ENCODE results near the gene BLZF1. TPM values are rescaled to one million over a fixed set of nuclear protein-coding genes. Genes with fewer than 3 reads are reported as not detected.
"Not testable (repeated sequence)": the region's sequence is repeated elsewhere in the genome, so short reads cannot be mapped to it uniquely, and the experiment has no call there.

The BLZF1 gene
- total RNA-seq, 4 donors from 2014 or later, result 25.7 to 44.6 (median 37.7) TPM

- no peaks in the 10 kb centered on the region for H3K4me1 ChIP-seq
- no peak overlapping the region for H3K27ac ChIP-seq
- H3K9me3 ChIP-seq, result peaks cover 0 to 3% (median 0%) of the 10 kb centered on the region in 3 donors
- H3K36me3 ChIP-seq, result peaks cover 0 to 66% (median 9%) of the 10 kb centered on the region in 3 donors
- intact Hi-C loops (cut with DNase I), result no loop called here
- DNase-seq, result no peak
- no peaks in the 10 kb centered on the region for H3K27me3 ChIP-seq
- no peak for TF ChIP-seq POLR2A (IDR thresholded peaks at IDR 0.05)
- TF ChIP-seq, protein P1, sequence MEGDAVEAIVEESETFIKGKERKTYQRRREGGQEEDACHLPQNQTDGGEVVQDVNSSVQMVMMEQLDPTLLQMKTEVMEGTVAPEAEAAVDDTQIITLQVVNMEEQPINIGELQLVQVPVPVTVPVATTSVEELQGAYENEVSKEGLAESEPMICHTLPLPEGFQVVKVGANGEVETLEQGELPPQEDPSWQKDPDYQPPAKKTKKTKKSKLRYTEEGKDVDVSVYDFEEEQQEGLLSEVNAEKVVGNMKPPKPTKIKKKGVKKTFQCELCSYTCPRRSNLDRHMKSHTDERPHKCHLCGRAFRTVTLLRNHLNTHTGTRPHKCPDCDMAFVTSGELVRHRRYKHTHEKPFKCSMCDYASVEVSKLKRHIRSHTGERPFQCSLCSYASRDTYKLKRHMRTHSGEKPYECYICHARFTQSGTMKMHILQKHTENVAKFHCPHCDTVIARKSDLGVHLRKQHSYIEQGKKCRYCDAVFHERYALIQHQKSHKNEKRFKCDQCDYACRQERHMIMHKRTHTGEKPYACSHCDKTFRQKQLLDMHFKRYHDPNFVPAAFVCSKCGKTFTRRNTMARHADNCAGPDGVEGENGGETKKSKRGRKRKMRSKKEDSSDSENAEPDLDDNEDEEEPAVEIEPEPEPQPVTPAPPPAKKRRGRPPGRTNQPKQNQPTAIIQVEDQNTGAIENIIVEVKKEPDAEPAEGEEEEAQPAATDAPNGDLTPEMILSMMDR (IDR thresholded peaks at IDR 0.05), result no peak
- no peak overlapping the region for H3K4me3 ChIP-seq
- 96 to 97% methylated on average over 3 of the region's 3 CpGs for whole genome bisulfite sequencing, 2 donors
Measured at GRCh38 chr1:169395955-169396354, 28.0 kb downstream of the BLZF1 start.

GRCh38 chr1:169402578-169402977, 34.6 kb downstream of the BLZF1 start:
- intact Hi-C loops (cut with DNase I); H3K4me3 ChIP-seq; H3K4me1 ChIP-seq; H3K36me3 ChIP-seq; H3K27me3 ChIP-seq; DNase-seq; H3K27ac ChIP-seq: not testable (repeated sequence)
- 90 to 93% methylated on average over 1 of the region's 1 CpG for WGBS, 2 donors
- H3K9me3 ChIP-seq, result peaks cover 0 to 48% (median 11%) of the 10 kb centered on the region in 3 donors

DNA sequence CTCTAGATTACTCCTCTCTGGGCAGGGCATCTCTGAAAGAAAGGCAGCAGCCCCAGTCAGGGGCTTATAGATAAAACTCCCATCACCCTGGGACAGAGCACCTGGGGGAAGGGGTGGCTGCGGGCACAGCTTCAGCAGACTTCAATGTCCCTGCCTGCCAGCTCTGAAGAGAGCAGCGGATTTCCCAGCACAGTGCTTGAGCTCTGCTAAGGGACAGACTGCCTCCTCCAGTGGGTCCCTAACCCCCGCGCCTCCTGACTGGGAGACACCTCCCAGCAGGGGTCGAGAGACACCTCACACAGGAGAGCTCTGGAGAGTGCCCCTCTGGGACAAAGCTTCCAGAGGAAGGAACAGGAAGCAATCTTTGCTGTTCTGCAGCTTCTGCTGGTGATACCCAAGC, 40.3 kb downstream of the BLZF1 start:
- H3K4me1 ChIP-seq; H3K27me3 ChIP-seq; H3K27ac ChIP-seq; DNase-seq; H3K36me3 ChIP-seq; intact Hi-C loops (cut with DNase I); H3K4me3 ChIP-seq: not testable (repeated sequence)
- peaks cover 0 to 43% (median 5%) of the 10 kb centered on the region in 3 donors for H3K9me3 ChIP-seq
- WGBS, 2 donors, result 76% methylated on average over 4 of the region's 5 CpGs; no CpG with 5 or more reads in 1 of the 2 donors

GRCh38 chr1:169414952-169415351, 47.0 kb downstream of the BLZF1 start:
- H3K27me3 ChIP-seq, result no peaks in the 10 kb centered on the region
- DNase-seq, result no peak
- H3K4me1 ChIP-seq, result no peaks in the 10 kb centered on the region
- no peaks in the 10 kb centered on the region for H3K36me3 ChIP-seq
- intact Hi-C loops (cut with DNase I), result no loop called here
- no peak overlapping the region for H3K27ac ChIP-seq
- H3K4me3 ChIP-seq, result no peak overlapping the region
- H3K9me3 ChIP-seq, result no peaks in the 10 kb centered on the region
- 93 to 96% methylated on average over 2 of the region's 2 CpGs for WGBS, 2 donors
- TF ChIP-seq, protein P1 (IDR thresholded peaks at IDR 0.05), result no peak
- no peak for TF ChIP-seq POLR2A (IDR thresholded peaks at IDR 0.05)

DNA sequence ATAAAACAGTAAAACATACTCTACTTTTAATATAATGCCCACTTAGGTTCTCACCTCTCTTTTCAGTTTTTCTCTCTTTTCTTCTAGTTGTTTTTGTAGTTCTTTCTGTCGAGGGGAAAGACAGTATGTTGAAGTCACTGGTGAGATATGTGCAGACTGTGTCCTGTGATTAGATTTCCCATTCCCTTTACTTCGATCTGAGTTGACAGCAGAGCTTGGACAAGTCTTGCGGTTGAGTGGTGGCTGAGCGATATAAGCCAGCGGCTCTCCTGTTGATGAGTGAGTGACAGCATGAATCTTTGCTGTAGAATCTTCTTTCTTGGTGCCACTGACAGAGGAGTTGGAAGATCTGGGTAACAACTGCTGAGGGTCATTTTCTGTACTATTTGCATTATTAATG, 53.3 kb downstream of the BLZF1 start:
- intact Hi-C loops (cut with DNase I), result no loop called here
- peaks cover 0 to 15% (median 0%) of the 10 kb centered on the region in 4 donors for H3K27me3 ChIP-seq
- H3K4me3 ChIP-seq, result no peak overlapping the region
- TF ChIP-seq, protein P1 (IDR thresholded peaks at IDR 0.05), result no peak
- no peak for TF ChIP-seq POLR2A (IDR thresholded peaks at IDR 0.05)
- no peaks in the 10 kb centered on the region for H3K9me3 ChIP-seq
- 84 to 86% methylated on average over 5 of the region's 5 CpGs for WGBS, 2 donors
- H3K36me3 ChIP-seq, result no peaks in the 10 kb centered on the region
- no peak overlapping the region for H3K27ac ChIP-seq
- DNase-seq, result no peak
- H3K4me1 ChIP-seq, result no peaks in the 10 kb centered on the region

- 42 to 54% methylated on average over 6 of the region's 6 CpGs for WGBS, 2 donors
- peak overlapping the region in 1 of 4 donors; percentile 59 for H3K4me3 ChIP-seq
- peaks cover 0 to 56% (median 0%) of the 10 kb centered on the region in 4 donors for H3K27me3 ChIP-seq
- no peak for TF ChIP-seq POLR2A (IDR thresholded peaks at IDR 0.05)
- TF ChIP-seq, protein P1 (IDR thresholded peaks at IDR 0.05), result no peak
- no peaks in the 10 kb centered on the region for H3K36me3 ChIP-seq
- intact Hi-C loops (cut with DNase I), result no loop called here
- no peaks in the 10 kb centered on the region for H3K9me3 ChIP-seq
- no peak overlapping the region for H3K27ac ChIP-seq
- no peak for DNase-seq
- H3K4me1 ChIP-seq, result peaks cover 0 to 8% (median 4%) of the 10 kb centered on the region in 3 donors
Measured at GRCh38 chr1:169426174-169426705, 58.2 kb downstream of the BLZF1 start.

All from esophagus squamous epithelium (tissue), 5 donors.